Pancreas (tissue), 10 donors: ENCODE results near the gene B3GNT5. TPM values are rescaled to one million over a fixed set of nuclear protein-coding genes. Genes with fewer than 3 reads are reported as not detected.

Experiments used
- ATAC-seq, 4 donors: fragments of 200-7000 bp; cut with Tn5 transposase; one replicate each; pipeline versions ENCODE4 v1.8.0 to v1.9.1; 2020; ENCODE audit warnings: mild to moderate bottlenecking in 4 of 4, moderate library complexity in 4 of 4
- DNase-seq, 6 donors: peaks; one replicate each; pipeline ENCODE4 v3.0.0-alpha.2; 2020
- FAIRE-seq: peaks from 2 replicates; lab custom pipeline; 2012; peaks lifted over from hg19 to GRCh38; lab: Jason Lieb, UNC
- H3K27ac ChIP-seq, 4 donors: fragments of 200-600 bp; sonication (generic); 1 replicate in 3 of 4; 2 replicates in 1 of 4; pipeline versions ENCODE4 v1.5.0 to v1.8.0; 2020
- H3K27me3 ChIP-seq, 4 donors: fragments of 200-600 bp; one replicate each; pipeline ENCODE4 v1.8.0; 2021
- H3K36me3 ChIP-seq, 3 donors: fragments of 200-600 bp; sonication (generic) in 1 of 3; one replicate each; pipeline versions ENCODE4 v1.5.0 to v1.8.0; 2020 to 2021
- H3K4me1 ChIP-seq, 3 donors: fragments of 200-600 bp; one replicate each; pipeline ENCODE4 v1.8.0; 2021
- H3K4me3 ChIP-seq, 4 donors: fragments of 200-600 bp; sonication (generic) in 2 of 4; one replicate each; pipeline versions ENCODE4 v1.5.0 to v1.8.0; 2020 to 2021
- H3K9me3 ChIP-seq, 4 donors: fragments of 200-600 bp; one replicate each; pipeline ENCODE4 v1.8.0; 2021
- WGBS, 2 donors: extraction: QIAGEN DNeasy Blood & Tissue Kit; methylation state at CpG; one replicate each; pipeline ENCODE4 v1.1.7; 2013; 5-methylcytosine and 5-hydroxymethylcytosine counted together
- intact Hi-C, 3 donors: fragments of 100-400 bp; cut with DNase I; formaldehyde crosslinking; loops; one replicate each; pipeline versions ENCODE4 v1.11.1 to v1.14.2; 2022
- polyA plus RNA-seq, 2 donors: library from polyadenylated mRNA; stranded (reverse); fragments of 200-250 nt; gene quantifications; one replicate each; pipeline ENCODE4 v1.2.3, GENCODE V29; 2013
- total RNA-seq, 6 donors: library from RNA; stranded (reverse); fragmentation: NEBNext Ultra II Directional in 4 of 6; extraction: Animal tissue kit (Norgen Biotek cat#: 25700) in 4 of 6; gene quantifications; one replicate each; pipeline versions ENCODE4 v1.2.1 to v1.2.4, GENCODE V29; 2021 to 2023
- TF ChIP-seq, protein P1 (sequence below), 4 donors: fragments of 200-600 bp; sonication (generic) in 3 of 4; IDR thresholded peaks; one replicate each; pipeline versions ENCODE4 v1.5.0 to v1.8.0; 2021; ENCODE audit warnings: antibody characterized with exemption in 4 of 4
- donor health status: healthy with polysubstance abuse.
- donor health status: DM: no; HTN: no; CAD: no; lungs with moderate emphysema.
- donor health status: DM: no; HTN: no; CAD: no.
- donor health status: control.
- donor health status: control.
- donor health status: Bipolar disorder and iron deficiency.
- donor health status: DM: yes; HTN: yes; CAD: no.
- donor health status: DM: no; HTN: no; CAD: no.
- donor health status: DM: no; HTN: no; CAD: no.
- donor health status: DM: yes; HTN: yes; CAD: no.

The B3GNT5 gene
- total and polyA plus RNA-seq, 8 donors: 3.0 to 13.7 (median 5.2) TPM

DNA sequence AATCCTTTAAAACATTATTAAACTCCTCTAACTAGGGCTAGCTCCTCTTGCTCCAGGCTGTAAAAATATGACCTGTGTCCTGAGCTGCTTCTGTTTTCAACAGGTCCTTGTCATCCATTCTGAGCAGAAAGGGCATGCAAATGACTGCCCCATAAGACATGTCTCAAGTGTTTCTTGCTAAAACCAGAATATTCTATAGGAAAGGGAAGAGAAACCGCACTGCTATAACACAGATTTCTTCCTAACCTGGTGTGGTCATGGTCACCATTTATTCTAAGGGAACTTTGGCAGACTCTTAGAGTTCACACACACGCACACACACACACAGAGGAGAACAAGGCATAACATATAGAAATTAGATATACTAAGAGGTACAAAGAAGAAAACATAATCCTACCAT is 34.2 kb upstream of the B3GNT5 start:
- Histone ChIP-seq H3K4me3 (no peak overlapping the region), H3K9me3 (no peaks in the 10 kb centered on the region), H3K36me3 (no peaks in the 10 kb centered on the region), H3K27me3 (no peaks in the 10 kb centered on the region), H3K27ac (no peak overlapping the region), H3K4me1 (no peaks in the 10 kb centered on the region)
- FAIRE-seq (no peak), DNase-seq (no peak), ATAC-seq (peak in 1 of 4 donors; percentile 47)
- 77 to 92% methylated on average over 2 of the region's 2 CpGs for WGBS, 2 donors
- intact Hi-C loops: no loop called here
- TF ChIP-seq, protein P1, sequence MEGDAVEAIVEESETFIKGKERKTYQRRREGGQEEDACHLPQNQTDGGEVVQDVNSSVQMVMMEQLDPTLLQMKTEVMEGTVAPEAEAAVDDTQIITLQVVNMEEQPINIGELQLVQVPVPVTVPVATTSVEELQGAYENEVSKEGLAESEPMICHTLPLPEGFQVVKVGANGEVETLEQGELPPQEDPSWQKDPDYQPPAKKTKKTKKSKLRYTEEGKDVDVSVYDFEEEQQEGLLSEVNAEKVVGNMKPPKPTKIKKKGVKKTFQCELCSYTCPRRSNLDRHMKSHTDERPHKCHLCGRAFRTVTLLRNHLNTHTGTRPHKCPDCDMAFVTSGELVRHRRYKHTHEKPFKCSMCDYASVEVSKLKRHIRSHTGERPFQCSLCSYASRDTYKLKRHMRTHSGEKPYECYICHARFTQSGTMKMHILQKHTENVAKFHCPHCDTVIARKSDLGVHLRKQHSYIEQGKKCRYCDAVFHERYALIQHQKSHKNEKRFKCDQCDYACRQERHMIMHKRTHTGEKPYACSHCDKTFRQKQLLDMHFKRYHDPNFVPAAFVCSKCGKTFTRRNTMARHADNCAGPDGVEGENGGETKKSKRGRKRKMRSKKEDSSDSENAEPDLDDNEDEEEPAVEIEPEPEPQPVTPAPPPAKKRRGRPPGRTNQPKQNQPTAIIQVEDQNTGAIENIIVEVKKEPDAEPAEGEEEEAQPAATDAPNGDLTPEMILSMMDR (IDR thresholded peaks at IDR 0.05): no peak

DNA sequence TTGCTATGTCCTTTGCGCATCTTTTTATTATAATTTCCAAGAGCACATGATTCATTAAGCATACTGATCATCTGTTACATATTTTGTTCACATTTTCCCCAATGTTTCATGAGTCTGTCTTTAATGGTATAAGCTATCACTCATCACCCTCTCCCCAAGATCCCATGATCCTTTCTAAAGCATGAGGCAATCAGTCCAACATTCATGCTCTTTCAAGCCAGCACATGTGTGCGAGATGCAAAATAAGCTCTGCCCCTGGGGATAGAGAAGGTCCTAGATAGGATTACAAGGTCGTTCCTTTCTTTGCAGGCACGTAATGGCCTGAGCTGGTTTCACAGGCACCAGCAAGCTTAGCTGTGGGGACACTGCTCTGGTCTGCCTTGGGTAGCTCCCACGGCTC is 32.2 kb upstream of the B3GNT5 start:
- 67 to 83% methylated on average over 5 of the region's 5 CpGs for WGBS, 2 donors
- no peaks in the 10 kb centered on the region for H3K36me3 ChIP-seq
- no peaks in the 10 kb centered on the region for H3K4me1 ChIP-seq
- H3K4me3 ChIP-seq: no peak overlapping the region
- TF ChIP-seq, protein P1 (IDR thresholded peaks at IDR 0.05): no peak
- H3K27ac ChIP-seq: no peak overlapping the region
- FAIRE-seq (no peak), DNase-seq (no peak), ATAC-seq (no peak)
- no peaks in the 10 kb centered on the region for H3K27me3 ChIP-seq
- intact Hi-C loops: no loop called here
- no peaks in the 10 kb centered on the region for H3K9me3 ChIP-seq

DNA sequence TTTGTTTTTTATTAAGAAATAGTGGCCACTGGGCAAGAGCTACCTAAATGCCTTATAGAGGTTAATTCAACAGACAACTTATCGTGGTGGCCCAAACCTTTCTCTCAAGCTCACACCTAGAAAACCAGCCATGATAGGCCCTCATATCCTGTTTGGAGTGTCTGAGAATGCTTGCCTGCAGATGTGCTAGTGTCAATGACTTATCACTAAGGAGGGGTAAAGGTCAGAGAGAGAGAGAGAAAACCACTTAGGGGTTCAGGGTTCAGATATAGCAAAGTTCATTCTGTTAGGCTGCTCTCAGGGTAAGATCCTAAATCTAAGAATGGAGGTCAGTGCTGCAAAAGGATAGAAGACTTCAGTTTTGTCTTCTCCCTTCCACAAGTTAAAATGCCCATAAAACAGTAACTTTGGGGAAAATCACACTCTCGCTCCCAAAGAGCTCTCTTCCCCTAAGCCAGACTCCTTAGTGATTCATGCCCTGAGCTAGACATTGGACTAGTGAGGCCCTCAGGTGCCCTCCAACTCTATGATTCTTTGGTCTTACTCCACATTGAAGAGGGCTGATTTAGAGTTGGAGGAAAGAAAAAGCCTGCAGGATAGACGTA is 30.3 kb upstream of the B3GNT5 start:
- FAIRE-seq (no peak), ATAC-seq (no peak), DNase-seq (no peak)
- H3K9me3 ChIP-seq: no peaks in the 10 kb centered on the region
- H3K4me3 ChIP-seq: no peak overlapping the region
- 94% methylated on average over 3 of the region's 3 CpGs for WGBS, 2 donors
- TF ChIP-seq, protein P1 (IDR thresholded peaks at IDR 0.05): no peak
- H3K27ac ChIP-seq: no peak overlapping the region
- H3K36me3 ChIP-seq: no peaks in the 10 kb centered on the region
- intact Hi-C loops: no loop called here
- no peaks in the 10 kb centered on the region for H3K4me1 ChIP-seq
- H3K27me3 ChIP-seq: no peaks in the 10 kb centered on the region

DNA sequence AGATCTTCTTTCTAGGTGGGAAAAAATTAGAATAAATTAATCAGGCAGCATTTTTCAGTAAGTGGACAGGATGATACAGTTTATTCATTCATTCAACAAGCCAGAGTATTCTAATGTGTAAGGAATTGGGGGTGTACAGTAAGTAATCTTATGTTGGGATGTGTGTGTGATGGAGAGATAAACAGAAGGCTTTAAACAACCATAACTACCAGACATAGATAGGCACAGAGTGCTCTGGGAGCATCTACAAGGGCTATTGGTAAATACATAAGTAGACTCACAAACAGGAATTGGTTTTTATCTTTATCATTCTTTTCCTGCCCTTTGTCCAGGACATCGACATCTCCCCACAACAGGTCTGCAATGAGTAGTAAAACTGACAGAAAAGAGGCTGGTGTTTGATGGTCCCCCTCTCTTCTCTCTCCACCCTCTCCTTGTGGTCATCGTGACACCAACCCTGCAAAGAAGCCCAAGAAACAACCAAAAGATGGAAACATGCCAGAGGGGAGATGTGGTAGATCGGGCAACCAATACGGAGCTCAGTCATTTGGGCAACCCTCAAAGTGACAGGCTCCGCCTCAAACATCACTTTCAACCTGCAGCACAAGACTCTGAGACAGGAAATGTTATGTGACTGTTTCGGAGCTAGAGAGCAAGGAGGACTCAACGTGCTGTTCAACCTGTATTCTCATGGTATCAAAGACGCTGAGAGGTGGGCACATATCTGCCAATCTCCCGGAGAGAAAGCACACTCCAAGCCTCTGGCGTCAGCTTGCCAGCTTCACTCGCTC is 28.7 kb upstream of the B3GNT5 start:
- Histone ChIP-seq H3K9me3 (no peaks in the 10 kb centered on the region), H3K27ac (no peak overlapping the region), H3K4me1 (no peaks in the 10 kb centered on the region), H3K27me3 (no peaks in the 10 kb centered on the region), H3K4me3 (no peak overlapping the region), H3K36me3 (no peaks in the 10 kb centered on the region)
- ATAC-seq (no peak), DNase-seq (no peak), FAIRE-seq (no peak)
- TF ChIP-seq, protein P1 (IDR thresholded peaks at IDR 0.05): no peak
- WGBS, 2 donors: 76 to 82% methylated on average over 11 of the region's 11 CpGs
- intact Hi-C loops: no loop called here
